HUES6 (cell line): Measurements from ENCODE around the gene CHID1.

ENCODE experiments used
- H3K27ac ChIP-seq: 2 replicates; pipeline ENCODE4 v1.7.0; 2013; ENCODE audit warnings: low read depth, mild to moderate bottlenecking, low read length, inconsistent platforms
- H3K27me3 ChIP-seq: 2 replicates; pipeline ENCODE4 v1.6.1; 2013; ENCODE audit warnings: low read length; ENCODE audit not compliant: control insufficient read depth, insufficient read depth
- H3K36me3 ChIP-seq: 2 replicates; pipeline ENCODE4 v1.6.1; 2013; ENCODE audit warnings: low read length; ENCODE audit not compliant: control insufficient read depth, insufficient read depth
- H3K4me1 ChIP-seq: 2 replicates; pipeline ENCODE4 v1.6.1; 2013; ENCODE audit warnings: low read length; ENCODE audit not compliant: control insufficient read depth, insufficient read depth
- H3K4me3 ChIP-seq: 2 replicates; pipeline ENCODE4 v1.5.1; 2013; ENCODE audit warnings: low read depth, low read length
- H3K9ac ChIP-seq: one replicate; pipeline ENCODE4 v1.6.1; 2013; ENCODE audit warnings: mild to moderate bottlenecking, low read length
- H3K9me3 ChIP-seq: 2 replicates; pipeline ENCODE4 v1.6.1; 2013; ENCODE audit warnings: low read depth, low read length; ENCODE audit not compliant: control insufficient read depth, insufficient read depth

The CHID1 gene

GRCh38 chr11:863023-863909 lies 47.3 kb downstream of the CHID1 start:
- no peaks in the 10 kb centered on the region for H3K27me3 ChIP-seq
- H3K36me3 ChIP-seq = peaks cover 8% of the 10 kb centered on the region
- H3K27ac ChIP-seq = peak overlapping the region; percentile 60
- H3K9me3 ChIP-seq = no peaks in the 10 kb centered on the region
- peak overlapping the region; percentile 77 for H3K9ac ChIP-seq
- peak overlapping the region; percentile 49 for H3K4me3 ChIP-seq
- peaks cover 33% of the 10 kb centered on the region for H3K4me1 ChIP-seq

GRCh38 chr11:862696-863022 lies 48.0 kb downstream of the CHID1 start:
- peak overlapping the region; percentile 60; the same call in 1 of the 2 replicates for H3K27ac ChIP-seq
- H3K4me3 ChIP-seq = peak overlapping the region; percentile 49
- H3K36me3 ChIP-seq = peaks cover 7% of the 10 kb centered on the region
- H3K27me3 ChIP-seq = no peaks in the 10 kb centered on the region
- H3K9ac ChIP-seq = peak overlapping the region; percentile 18
- peaks cover 33% of the 10 kb centered on the region for H3K4me1 ChIP-seq
- no peaks in the 10 kb centered on the region for H3K9me3 ChIP-seq

DNA sequence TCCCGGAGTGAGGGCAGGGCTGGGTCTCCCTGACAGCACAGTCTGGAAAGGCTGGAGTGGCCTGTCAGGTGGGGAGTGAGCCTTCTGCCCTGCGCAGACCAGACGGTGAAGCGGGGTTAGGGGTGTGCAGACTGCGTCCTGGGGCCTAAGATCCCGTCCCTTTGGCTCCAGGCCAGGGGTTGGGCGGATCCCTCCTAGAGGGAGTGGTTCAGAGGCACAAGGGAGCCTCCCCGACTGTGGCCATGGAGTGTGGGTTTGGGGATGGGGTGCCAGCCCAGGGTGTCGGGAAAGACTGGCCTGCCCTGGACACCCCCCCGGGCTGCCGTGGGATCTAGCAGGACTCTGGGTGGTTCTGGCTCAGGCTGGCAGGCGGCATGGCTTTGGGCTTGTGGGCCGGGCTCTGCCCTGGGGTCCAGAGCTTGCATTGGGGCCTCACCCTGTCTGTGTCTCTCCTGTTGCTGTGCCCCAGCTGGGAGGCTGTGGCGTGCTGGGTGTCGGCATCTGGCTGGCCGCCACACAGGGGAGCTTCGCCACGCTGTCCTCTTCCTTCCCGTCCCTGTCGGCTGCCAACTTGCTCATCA lies 48.4 kb downstream of the CHID1 start:
- H3K27me3 ChIP-seq = no peaks in the 10 kb centered on the region
- H3K9me3 ChIP-seq = no peaks in the 10 kb centered on the region
- H3K36me3 ChIP-seq = peaks cover 7% of the 10 kb centered on the region
- H3K9ac ChIP-seq = peak overlapping the region; percentile 41
- H3K4me1 ChIP-seq = peaks cover 33% of the 10 kb centered on the region
- H3K27ac ChIP-seq = 0 out of 2 replicates have a peak overlapping the region, but pooled peaks have one; percentile 60
- H3K4me3 ChIP-seq = peak overlapping the region; percentile 49

- no peak overlapping the region for H3K4me3 ChIP-seq
- no peaks in the 10 kb centered on the region for H3K27me3 ChIP-seq
- no peak overlapping the region for H3K9ac ChIP-seq
- H3K4me1 ChIP-seq = peaks cover 40% of the 10 kb centered on the region
- H3K9me3 ChIP-seq = no peaks in the 10 kb centered on the region
- H3K36me3 ChIP-seq = peaks cover 4% of the 10 kb centered on the region
- no peak overlapping the region for H3K27ac ChIP-seq
Measured at GRCh38 chr11:861105-861479, 49.5 kb downstream of the CHID1 start.

GRCh38 chr11:860234-861104 lies 50.1 kb downstream of the CHID1 start:
- H3K27ac ChIP-seq = no peak overlapping the region
- no peak overlapping the region for H3K9ac ChIP-seq
- H3K27me3 ChIP-seq = no peaks in the 10 kb centered on the region
- H3K36me3 ChIP-seq = peaks cover 1% of the 10 kb centered on the region
- peaks cover 41% of the 10 kb centered on the region for H3K4me1 ChIP-seq
- no peaks in the 10 kb centered on the region for H3K9me3 ChIP-seq
- H3K4me3 ChIP-seq = no peak overlapping the region

DNA sequence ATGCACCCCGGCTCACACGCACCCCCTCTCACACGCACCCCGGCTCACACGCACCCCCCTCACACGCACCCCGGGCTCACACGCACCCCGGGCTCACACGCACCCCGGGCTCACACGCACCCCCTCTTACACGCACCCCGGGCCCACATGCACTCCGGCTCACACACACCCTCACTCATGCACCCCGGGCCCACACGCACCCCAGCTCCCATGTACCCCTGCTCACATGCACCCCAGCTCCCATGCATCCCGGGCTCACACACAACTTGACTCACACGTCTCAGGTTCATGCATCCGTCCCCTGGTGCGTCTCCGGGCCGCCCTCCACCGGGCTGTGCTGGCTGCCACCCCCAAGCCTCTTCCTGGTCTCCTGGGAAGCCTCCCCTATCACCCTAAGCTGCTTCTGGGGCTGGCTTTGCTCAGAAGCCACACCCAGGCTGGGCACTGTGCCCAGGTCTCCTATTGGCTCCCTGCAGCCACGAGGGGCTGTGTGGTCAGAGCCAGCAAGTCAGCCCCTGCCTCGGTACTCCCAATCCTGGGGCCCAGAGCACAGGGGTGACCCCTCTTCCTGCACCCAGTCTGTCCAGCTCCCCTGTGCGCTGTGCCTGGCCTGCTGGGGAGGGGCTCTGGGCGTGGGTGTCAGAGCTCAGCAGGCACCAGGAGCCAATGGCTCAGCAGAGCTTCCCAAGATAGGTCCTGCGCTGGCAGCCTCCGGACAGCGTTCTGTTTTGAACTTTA lies 51.0 kb downstream of the CHID1 start:
- no peaks in the 10 kb centered on the region for H3K9me3 ChIP-seq
- H3K36me3 ChIP-seq = no peaks in the 10 kb centered on the region
- no peak overlapping the region for H3K4me3 ChIP-seq
- no peaks in the 10 kb centered on the region for H3K27me3 ChIP-seq
- H3K9ac ChIP-seq = no peak overlapping the region
- H3K4me1 ChIP-seq = peaks cover 41% of the 10 kb centered on the region
- no peak overlapping the region for H3K27ac ChIP-seq

GRCh38 chr11:858762-859339 lies 51.8 kb downstream of the CHID1 start:
- no peak overlapping the region for H3K27ac ChIP-seq
- no peaks in the 10 kb centered on the region for H3K36me3 ChIP-seq
- H3K4me3 ChIP-seq = no peak overlapping the region
- H3K9ac ChIP-seq = no peak overlapping the region
- H3K9me3 ChIP-seq = no peaks in the 10 kb centered on the region
- H3K27me3 ChIP-seq = no peaks in the 10 kb centered on the region
- H3K4me1 ChIP-seq = peaks cover 41% of the 10 kb centered on the region

DNA sequence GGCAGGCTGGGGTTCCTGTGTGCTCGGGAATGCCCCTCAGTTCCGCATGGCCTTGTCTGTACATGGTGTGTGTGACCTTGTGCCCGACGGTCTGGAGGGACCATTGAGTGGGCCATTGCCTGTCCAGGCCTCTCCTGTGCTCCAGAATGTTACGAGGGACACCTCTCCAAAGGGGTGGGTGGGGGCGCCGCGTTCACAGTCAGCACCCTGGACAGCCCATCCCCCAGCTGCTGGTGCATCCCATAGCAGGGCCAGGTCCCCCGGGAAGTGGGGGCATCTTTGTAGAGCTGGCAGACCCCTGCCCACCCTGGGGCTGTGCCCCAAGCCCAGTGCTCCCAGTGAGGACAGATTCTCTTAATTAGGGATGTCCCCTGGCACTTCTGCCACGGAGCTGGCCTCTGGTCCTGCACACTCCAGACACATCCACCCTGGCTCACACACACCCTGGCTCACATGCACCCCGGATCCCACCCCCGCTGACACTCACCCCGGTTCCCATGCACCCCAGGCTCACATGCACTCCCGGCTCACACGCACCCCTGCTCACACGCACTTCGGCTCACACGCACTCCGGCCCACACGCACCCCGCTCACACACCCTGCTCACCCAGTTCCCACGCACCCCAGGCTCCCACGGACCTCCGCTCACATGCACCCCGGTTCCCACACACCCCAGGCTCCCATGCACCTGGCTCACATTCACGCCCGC lies 52.4 kb downstream of the CHID1 start:
- Histone ChIP-seq H3K9me3 (no peaks in the 10 kb centered on the region), H3K9ac (no peak overlapping the region), H3K4me1 (peaks cover 35% of the 10 kb centered on the region), H3K27me3 (no peaks in the 10 kb centered on the region), H3K4me3 (no peak overlapping the region), H3K36me3 (no peaks in the 10 kb centered on the region), H3K27ac (no peak overlapping the region)

- Histone ChIP-seq H3K27ac (no peak overlapping the region), H3K9ac (no peak overlapping the region), H3K4me1 (peaks cover 26% of the 10 kb centered on the region), H3K4me3 (no peak overlapping the region), H3K27me3 (no peaks in the 10 kb centered on the region), H3K36me3 (no peaks in the 10 kb centered on the region), H3K9me3 (no peaks in the 10 kb centered on the region)
Measured at GRCh38 chr11:856397-856796, 54.2 kb downstream of the CHID1 start.

DNA sequence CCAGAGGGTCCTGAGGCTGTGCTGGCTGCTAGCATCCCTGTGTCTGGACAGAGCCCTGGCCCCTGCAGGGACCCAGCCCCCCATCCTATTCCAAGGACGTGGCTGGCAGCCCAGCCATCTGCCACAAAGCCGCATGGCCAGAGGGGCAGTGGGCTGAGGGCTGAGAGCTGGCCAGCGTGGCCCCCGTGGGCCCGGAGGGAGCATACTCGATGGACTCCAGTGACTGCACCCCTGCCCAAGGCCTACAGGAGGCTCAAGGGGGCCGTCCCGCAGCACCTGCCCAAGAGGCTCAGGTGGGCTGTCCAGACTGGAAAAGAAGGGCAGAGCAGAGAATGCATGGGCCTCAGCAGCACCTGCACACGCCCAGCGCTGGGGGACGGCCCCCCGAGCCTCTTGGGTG lies 54.8 kb downstream of the CHID1 start:
- Histone ChIP-seq H3K36me3 (no peaks in the 10 kb centered on the region), H3K9ac (no peak overlapping the region), H3K9me3 (no peaks in the 10 kb centered on the region), H3K4me1 (peaks cover 32% of the 10 kb centered on the region), H3K4me3 (no peak overlapping the region), H3K27ac (no peak overlapping the region), H3K27me3 (peaks cover 5% of the 10 kb centered on the region; the same call in 1 of the 2 replicates)
